ENCODE measurements around the gene RAB27B.

Gene RAB27B

DNA sequence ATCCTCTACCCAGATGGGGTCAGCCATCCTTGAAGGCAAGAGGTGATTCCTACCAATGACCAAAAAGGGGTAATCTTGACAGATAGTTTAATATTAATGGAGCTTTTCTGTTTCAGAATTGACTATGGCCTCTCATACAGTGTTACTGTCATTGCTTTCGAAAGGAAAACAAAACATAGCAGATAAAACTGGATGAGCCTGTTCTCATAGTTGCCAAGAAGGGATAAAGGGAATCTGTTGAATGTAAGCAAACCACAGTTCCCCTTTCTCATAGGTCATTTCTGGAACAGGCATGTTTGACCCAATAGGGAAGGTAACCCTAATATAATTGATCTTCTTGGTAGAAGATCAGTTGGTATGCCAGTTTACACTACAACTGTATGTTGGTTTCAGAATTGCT, 1.6 kb downstream of the RAB27B start:
- Histone ChIP-seq H2BK12ac (ENCODE audit: low read length) (no peak overlapping the region), H4K8ac (ENCODE audit: low read depth, low read length) (no peak overlapping the region), H3K9ac (ENCODE audit: low read depth, low read length, poor library complexity) (no peak overlapping the region), H2BK15ac (ENCODE audit: low read length) (no peak overlapping the region), H3K36me3 (replicated peaks in 1 of 2; ENCODE audit: control insufficient read depth in 2 of 2, insufficient read depth in 2 of 2, low read length in 2 of 2) (no peaks in the 10 kb centered on the region), H3K18ac (ENCODE audit: low read length) (no peak overlapping the region), H3K4me3 (ENCODE audit: low read length in 2 of 2) (no peak overlapping the region), H3K4ac (ENCODE audit: low read length) (no peak overlapping the region), H3K79me1 (ENCODE audit: low read depth, low read length) (no peaks in the 10 kb centered on the region), H3K23ac (ENCODE audit: low read depth, low read length, poor library complexity) (no peak overlapping the region), H3K9me3 (replicated peaks in 1 of 2; ENCODE audit: control insufficient read depth in 2 of 2, insufficient read depth in 1 of 2, low read depth in 1 of 2, low read length in 2 of 2) (no peaks in the 10 kb centered on the region), H3K4me1 (ENCODE audit: control insufficient read depth in 2 of 2, insufficient read depth in 1 of 2, low read depth in 1 of 2, low read length in 2 of 2) (peaks cover 4 to 5% of the 10 kb centered on the region in 2 donors), H2AK5ac (ENCODE audit: low read depth, low read length) (no peak overlapping the region), H3K27ac (replicated peaks; ENCODE audit: low read length) (no peak overlapping the region), H2BK5ac (ENCODE audit: low read length) (no peak overlapping the region), H3K14ac (ENCODE audit: low read length) (no peak overlapping the region), H2AFZ (ENCODE audit: low read length) (no peak overlapping the region), H4K91ac (ENCODE audit: low read depth, low read length, poor library complexity) (no peak overlapping the region), H2BK120ac (ENCODE audit: low read depth, low read length) (no peak overlapping the region), H3K27me3 (ENCODE audit: control insufficient read depth in 3 of 3, insufficient read depth in 3 of 3, low read depth in 1 of 3, low read length in 3 of 3) (peaks cover 0 to 20% (median 0%) of the 10 kb centered on the region in 3 experiments), H3K4me2 (ENCODE audit: insufficient read depth, low read length, poor library complexity, severe bottlenecking) (no peak overlapping the region)
- no peak for DNase-seq (ENCODE audit: low spot score)
- no CpG with 5 or more reads among the region's 1 CpG for WGBS, 2 donors (ENCODE audit: extremely low coverage in 2 of 2, insufficient read length in 2 of 2, insufficient replicate concordance in 1 of 2)

DNA sequence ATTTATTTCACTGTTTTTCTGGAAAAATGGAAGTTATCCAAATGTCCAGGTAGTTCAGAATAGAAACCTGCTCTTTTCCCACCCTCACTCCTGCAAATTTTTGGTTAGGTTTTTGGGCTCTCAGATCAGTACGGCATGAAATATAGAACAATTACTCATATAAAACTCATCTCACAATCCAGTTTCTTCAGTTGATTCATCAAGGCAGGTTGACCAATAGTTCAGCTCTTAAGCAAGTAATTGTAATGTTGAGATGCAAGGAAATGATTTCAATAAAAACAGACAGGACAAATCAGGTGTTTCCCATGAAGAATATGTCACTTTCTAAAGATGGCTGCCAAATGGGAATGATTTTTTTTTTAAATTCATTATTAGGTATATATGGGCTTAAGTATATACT, 2.0 kb downstream of the RAB27B start:
- Histone ChIP-seq H3K18ac (ENCODE audit: low read length) (no peak overlapping the region), H3K27ac (replicated peaks; ENCODE audit: low read length) (no peak overlapping the region), H3K79me1 (ENCODE audit: low read depth, low read length) (no peaks in the 10 kb centered on the region), H2BK15ac (ENCODE audit: low read length) (no peak overlapping the region), H2AK5ac (ENCODE audit: low read depth, low read length) (no peak overlapping the region), H3K4ac (ENCODE audit: low read length) (no peak overlapping the region), H2AFZ (ENCODE audit: low read length) (no peak overlapping the region), H3K4me2 (ENCODE audit: insufficient read depth, low read length, poor library complexity, severe bottlenecking) (no peak overlapping the region), H3K9ac (ENCODE audit: low read depth, low read length, poor library complexity) (no peak overlapping the region), H2BK120ac (ENCODE audit: low read depth, low read length) (no peak overlapping the region), H3K23ac (ENCODE audit: low read depth, low read length, poor library complexity) (no peak overlapping the region), H3K4me3 (ENCODE audit: low read length in 2 of 2) (no peak overlapping the region), H3K4me1 (ENCODE audit: control insufficient read depth in 2 of 2, insufficient read depth in 1 of 2, low read depth in 1 of 2, low read length in 2 of 2) (peaks cover 4 to 5% of the 10 kb centered on the region in 2 donors), H2BK5ac (ENCODE audit: low read length) (no peak overlapping the region), H2BK12ac (ENCODE audit: low read length) (no peak overlapping the region), H4K8ac (ENCODE audit: low read depth, low read length) (no peak overlapping the region), H4K91ac (ENCODE audit: low read depth, low read length, poor library complexity) (no peak overlapping the region), H3K14ac (ENCODE audit: low read length) (no peak overlapping the region), H3K27me3 (ENCODE audit: control insufficient read depth in 3 of 3, insufficient read depth in 3 of 3, low read depth in 1 of 3, low read length in 3 of 3) (peaks cover 0 to 20% (median 0%) of the 10 kb centered on the region in 3 experiments), H3K9me3 (replicated peaks in 1 of 2; ENCODE audit: control insufficient read depth in 2 of 2, insufficient read depth in 1 of 2, low read depth in 1 of 2, low read length in 2 of 2) (no peaks in the 10 kb centered on the region), H3K36me3 (replicated peaks in 1 of 2; ENCODE audit: control insufficient read depth in 2 of 2, insufficient read depth in 2 of 2, low read length in 2 of 2) (no peaks in the 10 kb centered on the region)
- WGBS, 2 donors (ENCODE audit: extremely low coverage in 2 of 2, insufficient read length in 2 of 2, insufficient replicate concordance in 1 of 2), result no CpG with 5 or more reads among the region's 1 CpG
- DNase-seq (ENCODE audit: low spot score), result no peak

DNA sequence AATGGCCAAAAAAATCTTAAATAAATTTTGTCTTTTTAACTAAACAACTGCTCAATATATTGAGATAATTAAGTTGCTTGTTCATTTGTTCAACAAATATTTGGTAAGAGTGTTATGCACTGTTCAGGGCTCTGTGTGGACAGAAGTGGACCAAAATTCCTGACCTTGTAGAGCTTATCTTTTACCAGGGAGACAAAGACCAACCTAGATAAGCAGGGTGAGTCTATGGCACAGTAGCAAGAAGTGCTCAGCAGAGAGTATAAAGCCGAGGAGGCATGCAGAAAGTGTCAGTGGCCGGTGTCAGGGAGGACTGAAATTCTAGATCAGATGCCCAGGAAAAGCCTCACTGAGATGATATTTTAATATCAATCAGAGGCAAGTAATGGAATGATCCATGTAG, 2.6 kb downstream of the RAB27B start:
- peaks cover 4 to 5% of the 10 kb centered on the region in 2 donors for H3K4me1 ChIP-seq (ENCODE audit: control insufficient read depth in 2 of 2, insufficient read depth in 1 of 2, low read depth in 1 of 2, low read length in 2 of 2)
- WGBS, 2 donors (ENCODE audit: extremely low coverage in 2 of 2, insufficient read length in 2 of 2, insufficient replicate concordance in 1 of 2), result no CpG with 5 or more reads among the region's 2 CpGs

DNA sequence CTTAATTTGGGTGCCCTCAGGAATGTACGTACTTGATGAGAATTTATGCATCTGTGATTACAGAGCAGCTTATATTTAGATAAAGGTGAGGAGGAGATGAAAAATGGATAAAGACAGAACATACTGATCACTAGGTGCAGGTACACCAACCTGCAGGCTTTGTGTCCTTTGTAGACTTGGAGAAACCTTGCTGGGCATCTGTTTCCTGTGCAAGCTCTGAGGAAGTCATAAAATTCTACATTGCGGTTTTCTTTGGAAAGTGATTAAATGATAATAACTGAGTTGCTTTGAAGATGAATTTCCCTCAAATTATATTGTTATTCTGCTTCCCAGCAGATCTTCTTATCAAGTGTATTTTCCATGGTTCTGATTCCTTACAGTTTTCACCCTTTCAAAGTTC, 7.7 kb downstream of the RAB27B start:
- H2BK5ac ChIP-seq (ENCODE audit: low read length), result no peak overlapping the region
- H3K27me3 ChIP-seq (ENCODE audit: control insufficient read depth in 3 of 3, insufficient read depth in 3 of 3, low read depth in 1 of 3, low read length in 3 of 3), result no peaks in the 10 kb centered on the region
- no peak overlapping the region for H2BK12ac ChIP-seq (ENCODE audit: low read length)
- H3K23ac ChIP-seq (ENCODE audit: low read depth, low read length, poor library complexity), result no peak overlapping the region
- no peak overlapping the region for H3K4me3 ChIP-seq (ENCODE audit: low read length in 2 of 2)
- H3K4me2 ChIP-seq (ENCODE audit: insufficient read depth, low read length, poor library complexity, severe bottlenecking), result no peak overlapping the region
- H3K4ac ChIP-seq (ENCODE audit: low read length), result no peak overlapping the region
- no peaks in the 10 kb centered on the region for H3K4me1 ChIP-seq (ENCODE audit: control insufficient read depth in 2 of 2, insufficient read depth in 1 of 2, low read depth in 1 of 2, low read length in 2 of 2)
- H3K36me3 ChIP-seq (replicated peaks in 1 of 2; ENCODE audit: control insufficient read depth in 2 of 2, insufficient read depth in 2 of 2, low read length in 2 of 2), result no peaks in the 10 kb centered on the region
- no peak overlapping the region for H3K14ac ChIP-seq (ENCODE audit: low read length)
- H3K18ac ChIP-seq (ENCODE audit: low read length), result no peak overlapping the region
- no CpG with 5 or more reads among the region's 2 CpGs for WGBS, 2 donors (ENCODE audit: extremely low coverage in 2 of 2, insufficient read length in 2 of 2, insufficient replicate concordance in 1 of 2)
- no peak overlapping the region for H2BK120ac ChIP-seq (ENCODE audit: low read depth, low read length)
- no peak overlapping the region for H2AK5ac ChIP-seq (ENCODE audit: low read depth, low read length)
- no peaks in the 10 kb centered on the region for H3K79me1 ChIP-seq (ENCODE audit: low read depth, low read length)
- H4K8ac ChIP-seq (ENCODE audit: low read depth, low read length), result no peak overlapping the region
- H2AFZ ChIP-seq (ENCODE audit: low read length), result no peak overlapping the region
- no peak overlapping the region for H2BK15ac ChIP-seq (ENCODE audit: low read length)
- no peak overlapping the region for H4K91ac ChIP-seq (ENCODE audit: low read depth, low read length, poor library complexity)
- H3K9ac ChIP-seq (ENCODE audit: low read depth, low read length, poor library complexity), result no peak overlapping the region
- no peaks in the 10 kb centered on the region for H3K9me3 ChIP-seq (replicated peaks in 1 of 2; ENCODE audit: control insufficient read depth in 2 of 2, insufficient read depth in 1 of 2, low read depth in 1 of 2, low read length in 2 of 2)
- DNase-seq (ENCODE audit: low spot score), result no peak
- H3K27ac ChIP-seq (replicated peaks; ENCODE audit: low read length), result no peak overlapping the region

More for the DNA sequence above, 2.6 kb downstream of the RAB27B start:
- H3K9ac ChIP-seq (ENCODE audit: low read depth, low read length, poor library complexity), result no peak overlapping the region
- H2BK120ac ChIP-seq (ENCODE audit: low read depth, low read length), result no peak overlapping the region
- no peak overlapping the region for H2AK5ac ChIP-seq (ENCODE audit: low read depth, low read length)
- H2BK5ac ChIP-seq (ENCODE audit: low read length), result no peak overlapping the region
- no peak overlapping the region for H3K18ac ChIP-seq (ENCODE audit: low read length)
- DNase-seq (ENCODE audit: low spot score), result no peak
- H2AFZ ChIP-seq (ENCODE audit: low read length), result no peak overlapping the region
- no peak overlapping the region for H3K4ac ChIP-seq (ENCODE audit: low read length)
- H3K14ac ChIP-seq (ENCODE audit: low read length), result no peak overlapping the region
- no peak overlapping the region for H2BK12ac ChIP-seq (ENCODE audit: low read length)
- H3K79me1 ChIP-seq (ENCODE audit: low read depth, low read length), result no peaks in the 10 kb centered on the region
- H3K27me3 ChIP-seq (ENCODE audit: control insufficient read depth in 3 of 3, insufficient read depth in 3 of 3, low read depth in 1 of 3, low read length in 3 of 3), result peaks cover 0 to 20% (median 0%) of the 10 kb centered on the region in 3 experiments
- H4K91ac ChIP-seq (ENCODE audit: low read depth, low read length, poor library complexity), result no peak overlapping the region
- H3K4me2 ChIP-seq (ENCODE audit: insufficient read depth, low read length, poor library complexity, severe bottlenecking), result no peak overlapping the region
- no peaks in the 10 kb centered on the region for H3K36me3 ChIP-seq (replicated peaks in 1 of 2; ENCODE audit: control insufficient read depth in 2 of 2, insufficient read depth in 2 of 2, low read length in 2 of 2)
- no peak overlapping the region for H2BK15ac ChIP-seq (ENCODE audit: low read length)
- H3K23ac ChIP-seq (ENCODE audit: low read depth, low read length, poor library complexity), result no peak overlapping the region
- no peaks in the 10 kb centered on the region for H3K9me3 ChIP-seq (replicated peaks in 1 of 2; ENCODE audit: control insufficient read depth in 2 of 2, insufficient read depth in 1 of 2, low read depth in 1 of 2, low read length in 2 of 2)
- no peak overlapping the region for H3K4me3 ChIP-seq (ENCODE audit: low read length in 2 of 2)
- no peak overlapping the region for H3K27ac ChIP-seq (replicated peaks; ENCODE audit: low read length)
- no peak overlapping the region for H4K8ac ChIP-seq (ENCODE audit: low read depth, low read length)
